ENCODE measurements around the gene ECM2.
"Not testable (repeated sequence)": the region's sequence is repeated elsewhere in the genome, so short reads cannot be mapped to it uniquely, and the experiment has no call there.

Gene ECM2

GRCh38 chr9:92535940-92536850 lies at the start of gene ECM2:
TSS of gene ECM2 (minus strand) at chr9:92535990. CDS start at chr9:92522866, 13,124 bp downstream.
- no peak for DNase-seq

GRCh38 chr9:92576175-92576574 lies 40.4 kb upstream of the ECM2 start:
- DNase-seq: no peak

GRCh38 chr9:92573612-92574011 lies 37.8 kb upstream of the ECM2 start:
- not testable (repeated sequence) for DNase-seq

- not testable (repeated sequence) for DNase-seq
These were observed 36.1 kb upstream of the ECM2 start for GRCh38 chr9:92571871-92572270.

- DNase-seq: no peak
These were observed 29.2 kb upstream of the ECM2 start for GRCh38 chr9:92564982-92565381.

GRCh38 chr9:92564504-92564903 lies 28.7 kb upstream of the ECM2 start:
- no peak for DNase-seq

- DNase-seq: no peak
These were observed 27.6 kb upstream of the ECM2 start for GRCh38 chr9:92563116-92564100.

GRCh38 chr9:92562461-92562967 lies 26.7 kb upstream of the ECM2 start:
- no peak for DNase-seq

- DNase-seq: no peak
These were observed 25.9 kb upstream of the ECM2 start for GRCh38 chr9:92561374-92562330.

- no peak for DNase-seq
These were observed 23.0 kb upstream of the ECM2 start for GRCh38 chr9:92558612-92559374.

GRCh38 chr9:92550765-92551164 lies 15.0 kb upstream of the ECM2 start:
- DNase-seq: no peak

- DNase-seq: no peak
These were observed 11.6 kb upstream of the ECM2 start for GRCh38 chr9:92547356-92547755.

- DNase-seq: no peak
These were observed 9.3 kb upstream of the ECM2 start for GRCh38 chr9:92545002-92545510.

- DNase-seq: no peak
These were observed 8.2 kb upstream of the ECM2 start for GRCh38 chr9:92543972-92544371.

- no peak for DNase-seq
These were observed 2.8 kb upstream of the ECM2 start for GRCh38 chr9:92538541-92538940.

- no peak for DNase-seq
These were observed 1.1 kb downstream of the ECM2 start for GRCh38 chr9:92534674-92535073.

- no peak for DNase-seq
These were observed 1.6 kb downstream of the ECM2 start for GRCh38 chr9:92534204-92534603.

- no peak for DNase-seq
These were observed 4.9 kb downstream of the ECM2 start for GRCh38 chr9:92530893-92531292.

GRCh38 chr9:92529124-92529523 lies 6.7 kb downstream of the ECM2 start:
- no peak for DNase-seq

- no peak for DNase-seq
These were observed 7.3 kb downstream of the ECM2 start for GRCh38 chr9:92528522-92528849.

- DNase-seq: no peak
These were observed 7.8 kb downstream of the ECM2 start for GRCh38 chr9:92527832-92528521.
